Measurements from ENCODE around the gene UGT2B7.
A peak's percentile ranks its signal among the peaks of the same experiment; 100 is the strongest.
"Not testable (repeated sequence)": the region's sequence is repeated elsewhere in the genome, so short reads cannot be mapped to it uniquely, and the experiment has no call there.

UGT2B7 gene

DNA sequence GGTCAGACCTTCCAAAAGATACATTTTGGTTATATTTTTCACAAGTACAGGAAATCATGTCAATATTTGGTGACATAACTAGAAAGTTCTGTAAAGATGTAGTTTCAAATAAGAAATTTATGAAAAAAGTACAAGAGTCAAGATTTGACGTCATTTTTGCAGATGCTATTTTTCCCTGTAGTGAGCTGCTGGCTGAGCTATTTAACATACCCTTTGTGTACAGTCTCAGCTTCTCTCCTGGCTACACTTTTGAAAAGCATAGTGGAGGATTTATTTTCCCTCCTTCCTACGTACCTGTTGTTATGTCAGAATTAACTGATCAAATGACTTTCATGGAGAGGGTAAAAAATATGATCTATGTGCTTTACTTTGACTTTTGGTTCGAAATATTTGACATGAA is 536 bp downstream of the UGT2B7 start:
- Histone ChIP-seq H3K36me3 (ENCODE audit: insufficient read depth, low read length) (no peaks in the 10 kb centered on the region), H3K27me3 (ENCODE audit: insufficient read depth, low read length) (no peaks in the 10 kb centered on the region), H2AFZ (ENCODE audit: low read depth, low read length) (no peak overlapping the region), H3K4me1 (ENCODE audit: insufficient read depth, low read length) (no peaks in the 10 kb centered on the region), H3K4me3 (ENCODE audit: low read length) (no peak overlapping the region), H3K9me3 (ENCODE audit: low read length) (peaks cover 2% of the 10 kb centered on the region)

DNA sequence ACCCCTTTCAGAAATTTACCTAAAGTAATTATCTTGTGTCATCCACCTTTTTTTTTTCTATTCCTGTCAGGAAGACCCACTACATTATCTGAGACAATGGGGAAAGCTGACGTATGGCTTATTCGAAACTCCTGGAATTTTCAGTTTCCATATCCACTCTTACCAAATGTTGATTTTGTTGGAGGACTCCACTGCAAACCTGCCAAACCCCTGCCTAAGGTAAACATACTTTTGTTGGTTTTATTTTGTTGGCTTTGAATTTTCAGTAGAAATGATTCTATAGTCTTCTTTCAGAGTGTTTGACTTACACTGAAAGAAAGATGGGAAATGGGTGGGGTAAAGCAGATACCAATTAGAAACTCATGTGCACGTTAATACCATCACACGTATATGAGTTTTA is 2.2 kb downstream of the UGT2B7 start:
- Histone ChIP-seq H3K9me3 (ENCODE audit: low read length) (no peaks in the 10 kb centered on the region), H2AFZ (ENCODE audit: low read depth, low read length) (no peak overlapping the region), H3K36me3 (ENCODE audit: insufficient read depth, low read length) (no peaks in the 10 kb centered on the region)

DNA sequence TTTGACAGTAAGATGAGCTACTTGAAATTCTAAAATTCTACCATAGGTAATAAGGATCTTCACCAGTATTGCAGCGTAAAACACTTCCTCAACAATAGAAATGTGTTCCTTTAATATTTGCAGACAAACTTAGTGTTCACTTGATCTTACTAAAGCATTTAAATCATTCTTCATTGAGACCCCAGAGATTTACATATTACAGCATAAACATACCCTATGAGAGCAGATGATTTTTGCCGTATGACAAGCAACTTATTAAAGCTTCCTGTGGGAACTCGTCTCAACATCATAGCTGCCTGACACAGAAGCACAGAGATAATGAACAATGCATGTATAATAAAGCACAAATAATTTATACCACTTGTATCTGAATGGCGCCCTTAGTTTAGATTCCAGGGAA is 3.6 kb downstream of the UGT2B7 start:
- no peak overlapping the region for H2AFZ ChIP-seq (ENCODE audit: low read depth, low read length)
- H3K9me3 ChIP-seq (ENCODE audit: low read length), result no peaks in the 10 kb centered on the region
- no peaks in the 10 kb centered on the region for H3K36me3 ChIP-seq (ENCODE audit: insufficient read depth, low read length)
- H3K4me3 ChIP-seq (ENCODE audit: low read length), result no peak overlapping the region
- H3K27me3 ChIP-seq (ENCODE audit: insufficient read depth, low read length), result no peaks in the 10 kb centered on the region
- H3K4me1 ChIP-seq (ENCODE audit: insufficient read depth, low read length), result no peaks in the 10 kb centered on the region

More for the DNA sequence above, 2.2 kb downstream of the UGT2B7 start:
- no peak overlapping the region for H3K4me3 ChIP-seq (ENCODE audit: low read length)
- no peaks in the 10 kb centered on the region for H3K4me1 ChIP-seq (ENCODE audit: insufficient read depth, low read length)
- H3K27me3 ChIP-seq (ENCODE audit: insufficient read depth, low read length), result no peaks in the 10 kb centered on the region

DNA sequence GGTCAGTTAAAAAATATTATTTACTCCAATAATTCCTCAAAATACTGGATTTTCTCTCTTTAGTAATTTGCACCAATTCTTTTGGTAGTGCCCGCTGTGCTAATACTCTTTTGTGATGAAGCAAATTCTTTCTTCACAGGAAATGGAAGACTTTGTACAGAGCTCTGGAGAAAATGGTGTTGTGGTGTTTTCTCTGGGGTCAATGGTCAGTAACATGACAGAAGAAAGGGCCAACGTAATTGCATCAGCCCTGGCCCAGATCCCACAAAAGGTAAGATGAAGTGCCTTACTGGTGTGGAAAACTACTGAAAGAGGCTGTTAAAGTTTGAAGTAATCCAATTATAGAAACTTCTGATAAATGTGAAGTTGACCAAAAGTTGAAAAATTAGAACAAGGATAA is 6.4 kb downstream of the UGT2B7 start:
- not testable (repeated sequence) for H3K36me3 ChIP-seq (ENCODE audit: insufficient read depth, low read length); H3K4me1 ChIP-seq (ENCODE audit: insufficient read depth, low read length); H3K9me3 ChIP-seq (ENCODE audit: low read length); H3K4me3 ChIP-seq (ENCODE audit: low read length); H3K27me3 ChIP-seq (ENCODE audit: insufficient read depth, low read length)
- H2AFZ ChIP-seq (ENCODE audit: low read depth, low read length), result peak overlapping the region; percentile 23

DNA sequence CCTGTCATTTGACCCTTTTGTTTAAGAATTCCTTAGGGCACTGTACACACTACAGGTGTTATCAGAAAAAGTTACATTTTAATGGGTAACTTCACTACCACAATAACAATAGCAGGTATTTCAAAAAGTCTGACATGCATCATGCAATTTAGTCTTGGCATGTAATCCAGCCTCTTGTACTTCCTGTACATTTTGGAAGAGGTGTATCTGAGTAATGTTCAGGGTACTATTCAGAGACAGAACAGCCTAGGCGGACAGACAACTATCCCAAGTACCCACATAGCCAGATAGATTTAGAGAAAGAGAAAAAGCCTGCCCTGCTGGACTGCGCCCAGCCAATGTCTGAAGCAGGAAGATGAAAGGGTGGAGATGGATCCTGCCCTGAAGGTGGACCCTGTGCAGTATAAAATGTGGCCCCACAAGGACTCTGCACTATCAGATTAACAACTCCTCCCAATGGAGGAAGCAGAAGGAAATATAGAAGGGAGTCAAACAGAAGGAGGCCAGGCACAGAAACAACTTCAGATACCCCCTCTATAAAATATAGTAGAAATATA is 8.5 kb downstream of the UGT2B7 start:
- Histone ChIP-seq H3K4me1 (ENCODE audit: insufficient read depth, low read length) (no peaks in the 10 kb centered on the region), H3K36me3 (ENCODE audit: insufficient read depth, low read length) (no peaks in the 10 kb centered on the region), H3K27me3 (ENCODE audit: insufficient read depth, low read length) (no peaks in the 10 kb centered on the region), H2AFZ (ENCODE audit: low read depth, low read length) (no peak overlapping the region), H3K4me3 (ENCODE audit: low read length) (no peak overlapping the region), H3K9me3 (ENCODE audit: low read length) (no peaks in the 10 kb centered on the region)

DNA sequence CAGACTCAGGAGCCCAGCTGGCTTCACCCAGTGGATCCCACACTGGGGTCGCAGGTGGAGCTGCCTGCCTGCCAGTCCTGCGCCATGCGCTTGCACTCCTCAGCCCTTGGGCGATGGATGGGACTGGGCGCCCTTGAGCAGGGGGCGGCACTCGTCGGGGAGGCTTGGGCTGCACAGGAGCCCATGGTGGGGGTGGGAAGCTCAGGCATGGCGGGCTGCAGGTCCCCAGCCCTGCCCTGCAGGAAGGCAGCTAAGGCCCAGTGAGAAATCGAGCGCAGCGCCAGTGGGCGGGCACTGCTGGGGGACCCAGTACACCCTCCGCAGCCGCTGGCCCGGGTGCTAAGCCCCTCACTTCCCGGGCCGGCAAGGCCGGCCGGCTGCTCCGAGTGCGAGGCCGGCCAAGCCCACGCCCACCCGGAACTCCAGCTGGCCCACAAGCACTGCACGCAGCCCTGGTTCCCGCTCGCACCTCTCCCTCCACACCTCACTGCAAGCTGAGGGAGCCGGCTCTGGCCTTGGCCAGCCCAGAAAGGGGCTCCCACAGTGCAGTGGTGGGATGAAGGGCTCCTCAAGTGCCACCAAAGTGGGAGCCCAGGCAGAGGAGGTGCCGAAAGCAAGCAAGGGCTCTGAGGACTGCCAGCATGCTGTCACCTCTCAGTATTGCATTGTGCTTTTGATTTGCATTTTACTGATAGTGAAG is 19.0 kb downstream of the UGT2B7 start:
- H2AFZ ChIP-seq (ENCODE audit: low read depth, low read length); H3K4me3 ChIP-seq (ENCODE audit: low read length); H3K27me3 ChIP-seq (ENCODE audit: insufficient read depth, low read length); H3K36me3 ChIP-seq (ENCODE audit: insufficient read depth, low read length); H3K4me1 ChIP-seq (ENCODE audit: insufficient read depth, low read length); H3K9me3 ChIP-seq (ENCODE audit: low read length): not testable (repeated sequence)

DNA sequence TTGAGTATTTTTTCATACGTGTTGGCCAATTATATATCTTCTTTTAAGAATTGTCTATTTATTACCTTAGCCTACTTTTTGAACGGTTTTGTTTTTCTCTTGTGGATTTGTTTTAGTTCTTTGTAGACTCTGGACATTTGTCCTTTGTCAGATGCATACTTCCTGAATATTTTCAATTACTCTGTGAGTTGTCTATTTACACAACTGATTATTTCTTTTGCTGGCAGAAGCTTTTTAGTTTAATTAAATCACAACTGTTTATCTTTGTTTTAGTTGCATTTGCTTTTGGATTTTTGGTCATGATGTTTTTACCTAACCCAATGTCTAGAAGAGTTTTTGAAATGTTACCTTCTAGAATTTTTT is 19.6 kb downstream of the UGT2B7 start:
- H3K36me3 ChIP-seq (ENCODE audit: insufficient read depth, low read length), result no peaks in the 10 kb centered on the region
- no peaks in the 10 kb centered on the region for H3K4me1 ChIP-seq (ENCODE audit: insufficient read depth, low read length)
- no peaks in the 10 kb centered on the region for H3K9me3 ChIP-seq (ENCODE audit: low read length)
- H3K27me3 ChIP-seq (ENCODE audit: insufficient read depth, low read length), result no peaks in the 10 kb centered on the region
- no peak overlapping the region for H3K4me3 ChIP-seq (ENCODE audit: low read length)
- no peak overlapping the region for H2AFZ ChIP-seq (ENCODE audit: low read depth, low read length)

DNA sequence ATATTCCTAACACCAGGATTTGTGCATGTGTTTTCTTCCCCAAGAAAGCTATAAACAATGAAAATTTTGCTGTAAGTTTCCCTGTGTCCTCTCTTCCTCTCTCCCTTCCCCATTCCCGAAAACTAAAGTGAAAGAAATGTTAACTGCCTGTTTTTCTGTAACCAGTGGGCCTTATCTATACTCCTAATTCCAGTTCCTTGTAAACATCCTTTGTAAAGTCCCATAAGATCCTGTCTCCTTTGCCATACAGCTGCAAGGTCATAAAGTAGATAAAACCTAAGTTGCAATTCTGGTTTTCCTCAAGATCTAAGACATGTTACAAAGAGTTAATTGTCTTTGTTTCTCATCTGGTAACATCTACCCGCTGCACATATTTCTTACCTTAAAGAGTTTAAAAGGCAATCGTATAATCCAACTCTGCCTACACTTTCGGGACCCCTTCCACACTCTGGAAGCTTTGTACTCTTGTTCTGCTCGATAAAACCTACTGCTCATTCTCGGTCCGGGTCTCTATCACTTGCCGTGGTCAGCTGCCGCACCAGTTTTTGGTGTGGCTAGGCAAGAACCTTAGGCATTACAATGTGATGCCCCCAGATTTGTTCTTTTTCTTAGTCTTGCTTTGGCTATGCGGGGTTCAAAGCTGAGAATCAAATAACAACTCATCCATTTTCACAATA is 20.5 kb downstream of the UGT2B7 start:
- no peaks in the 10 kb centered on the region for H3K36me3 ChIP-seq (ENCODE audit: insufficient read depth, low read length)
- no peak overlapping the region for H3K4me3 ChIP-seq (ENCODE audit: low read length)

DNA sequence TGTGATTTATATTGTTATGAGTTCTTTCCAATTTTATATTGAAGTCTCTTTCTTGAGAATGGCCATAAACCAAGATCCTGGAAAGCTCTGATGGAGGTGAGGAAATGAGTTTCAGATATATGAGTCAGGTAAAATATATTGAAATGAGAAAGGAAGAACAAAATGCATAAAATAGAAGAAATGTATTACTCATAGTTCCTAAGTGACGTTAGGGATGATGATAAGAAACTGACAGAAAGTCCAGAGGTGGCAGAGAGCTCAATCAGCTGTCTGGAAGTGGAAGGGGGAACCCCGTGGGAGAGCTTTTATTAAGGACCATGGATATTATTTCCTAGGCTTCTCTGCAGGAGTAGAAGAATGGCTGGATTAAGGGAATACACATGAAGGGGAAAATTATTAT is 24.6 kb downstream of the UGT2B7 start:
- H2AFZ ChIP-seq (ENCODE audit: low read depth, low read length), result no peak overlapping the region

More for the DNA sequence above, 20.5 kb downstream of the UGT2B7 start:
- no peak overlapping the region for H2AFZ ChIP-seq (ENCODE audit: low read depth, low read length)
- H3K4me1 ChIP-seq (ENCODE audit: insufficient read depth, low read length), result no peaks in the 10 kb centered on the region
- H3K27me3 ChIP-seq (ENCODE audit: insufficient read depth, low read length), result no peaks in the 10 kb centered on the region
- no peaks in the 10 kb centered on the region for H3K9me3 ChIP-seq (ENCODE audit: low read length)

DNA sequence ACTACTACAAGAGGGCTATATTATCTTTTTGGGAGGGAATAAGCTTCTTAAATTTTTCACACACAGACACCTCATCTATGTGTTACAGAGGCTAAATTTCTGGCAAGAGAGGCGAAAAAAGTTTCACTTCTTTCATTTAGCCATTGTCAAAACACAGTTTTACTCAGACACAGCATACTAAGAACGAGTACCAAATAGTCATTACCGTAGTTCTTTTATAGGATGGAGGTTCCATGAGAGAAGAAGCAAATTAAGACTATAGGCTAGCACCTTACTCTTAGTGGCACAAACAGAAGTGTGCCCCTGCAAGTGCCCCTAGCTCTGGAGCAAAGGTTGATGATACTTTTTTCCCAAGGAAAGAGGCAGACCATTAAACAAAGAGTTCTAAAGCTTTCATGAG is 26.2 kb downstream of the UGT2B7 start:
- H3K4me3 ChIP-seq (ENCODE audit: low read length), result no peak overlapping the region
- H3K4me1 ChIP-seq (ENCODE audit: insufficient read depth, low read length), result no peaks in the 10 kb centered on the region
- no peaks in the 10 kb centered on the region for H3K9me3 ChIP-seq (ENCODE audit: low read length)
- H3K36me3 ChIP-seq (ENCODE audit: insufficient read depth, low read length), result no peaks in the 10 kb centered on the region
- no peak overlapping the region for H2AFZ ChIP-seq (ENCODE audit: low read depth, low read length)
- H3K27me3 ChIP-seq (ENCODE audit: insufficient read depth, low read length), result no peaks in the 10 kb centered on the region

More for the DNA sequence above, 24.6 kb downstream of the UGT2B7 start:
- no peaks in the 10 kb centered on the region for H3K36me3 ChIP-seq (ENCODE audit: insufficient read depth, low read length)
- H3K9me3 ChIP-seq (ENCODE audit: low read length), result no peaks in the 10 kb centered on the region
- H3K4me3 ChIP-seq (ENCODE audit: low read length), result no peak overlapping the region
- H3K27me3 ChIP-seq (ENCODE audit: insufficient read depth, low read length), result no peaks in the 10 kb centered on the region
- H3K4me1 ChIP-seq (ENCODE audit: insufficient read depth, low read length), result no peaks in the 10 kb centered on the region

DNA sequence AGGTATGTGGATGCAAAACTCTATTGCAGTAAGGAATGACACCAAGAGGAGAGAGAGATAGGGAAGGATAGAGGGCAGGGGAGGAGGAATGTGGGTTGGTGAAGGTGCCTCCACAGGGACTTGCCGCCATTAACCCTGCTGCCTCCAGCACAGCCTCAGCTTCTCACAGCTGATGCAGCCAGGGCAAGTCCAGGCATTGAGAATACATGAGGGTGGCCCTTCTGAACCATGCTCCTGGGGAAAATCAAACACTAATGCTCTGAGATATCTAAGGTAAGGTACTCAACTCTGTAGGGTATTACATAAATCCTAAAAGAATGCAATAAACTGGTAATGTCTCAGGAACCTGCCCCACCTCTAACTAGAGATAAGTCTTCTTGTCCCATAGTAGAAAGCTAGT is 28.7 kb downstream of the UGT2B7 start:
- H3K4me1 ChIP-seq (ENCODE audit: insufficient read depth, low read length), result no peaks in the 10 kb centered on the region

DNA sequence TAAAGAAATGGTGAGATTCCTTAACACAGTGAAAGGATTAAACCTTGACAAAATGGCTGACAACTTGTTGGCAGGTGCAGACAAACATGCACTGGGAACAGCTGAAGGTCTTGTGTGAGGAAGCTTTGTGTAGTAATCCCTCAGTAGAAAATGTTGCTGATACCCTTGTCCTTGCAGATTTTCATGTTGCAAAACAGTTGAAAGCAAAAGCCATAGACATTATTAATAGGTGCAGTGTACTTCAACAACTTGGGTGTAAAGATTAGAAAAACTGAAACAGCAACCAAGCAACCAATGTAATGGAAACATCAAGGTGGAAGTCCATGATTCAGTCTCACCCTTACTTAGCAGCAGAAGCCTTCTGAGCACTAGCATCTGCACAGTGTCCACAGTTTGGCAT is 29.8 kb downstream of the UGT2B7 start:
- H2AFZ ChIP-seq (ENCODE audit: low read depth, low read length), result no peak overlapping the region
- H3K4me3 ChIP-seq (ENCODE audit: low read length), result no peak overlapping the region
- H3K36me3 ChIP-seq (ENCODE audit: insufficient read depth, low read length), result no peaks in the 10 kb centered on the region
- no peaks in the 10 kb centered on the region for H3K27me3 ChIP-seq (ENCODE audit: insufficient read depth, low read length)
- no peaks in the 10 kb centered on the region for H3K9me3 ChIP-seq (ENCODE audit: low read length)
- no peaks in the 10 kb centered on the region for H3K4me1 ChIP-seq (ENCODE audit: insufficient read depth, low read length)

More for the DNA sequence above, 28.7 kb downstream of the UGT2B7 start:
- no peaks in the 10 kb centered on the region for H3K36me3 ChIP-seq (ENCODE audit: insufficient read depth, low read length)
- H3K27me3 ChIP-seq (ENCODE audit: insufficient read depth, low read length), result no peaks in the 10 kb centered on the region
- H3K4me3 ChIP-seq (ENCODE audit: low read length), result no peak overlapping the region
- H3K9me3 ChIP-seq (ENCODE audit: low read length), result no peaks in the 10 kb centered on the region
- no peak overlapping the region for H2AFZ ChIP-seq (ENCODE audit: low read depth, low read length)

DNA sequence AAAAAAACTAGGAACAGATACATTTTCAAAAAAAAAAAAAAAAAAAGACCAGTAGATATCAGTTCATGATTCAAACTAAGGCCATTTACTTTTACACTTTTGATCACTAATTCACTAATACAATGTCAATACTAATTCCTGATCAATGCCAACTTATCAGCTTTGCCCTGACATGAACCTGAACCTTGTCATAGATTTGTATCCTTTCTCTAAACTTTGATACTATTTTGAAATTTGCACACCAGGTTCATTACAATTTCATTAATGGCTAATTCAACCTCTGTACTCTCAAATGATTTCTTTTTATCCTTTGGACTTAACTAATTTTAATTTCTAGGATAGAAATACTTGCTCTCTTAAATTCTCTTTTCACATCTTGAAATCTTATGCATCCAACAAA is 37.7 kb downstream of the UGT2B7 start:
- H2AFZ ChIP-seq (ENCODE audit: low read depth, low read length), result no peak overlapping the region
- no peak overlapping the region for H3K4me3 ChIP-seq (ENCODE audit: low read length)
- no peaks in the 10 kb centered on the region for H3K4me1 ChIP-seq (ENCODE audit: insufficient read depth, low read length)
- H3K27me3 ChIP-seq (ENCODE audit: insufficient read depth, low read length), result no peaks in the 10 kb centered on the region
- no peaks in the 10 kb centered on the region for H3K9me3 ChIP-seq (ENCODE audit: low read length)
- no peaks in the 10 kb centered on the region for H3K36me3 ChIP-seq (ENCODE audit: insufficient read depth, low read length)
